Neural progenitor cell (in vitro differentiated cells): ENCODE data around the gene PARN. TPM values are rescaled to one million over a fixed set of nuclear protein-coding genes. Genes with fewer than 3 reads are reported as not detected.

Experiments used
- DNase-seq: peaks from one replicate; pipeline ENCODE4 v3.0.0-alpha.2; 2016; ENCODE audit warnings: low spot score
- H2AFZ ChIP-seq: fragments of 200-600 bp; sonication (generic); replicated peaks from 2 replicates; pipeline ENCODE4 v1.6.1; 2016; ENCODE audit warnings: antibody characterized with exemption
- H3F3A ChIP-seq: fragments of 200-600 bp; sonication (generic); 2 replicates; pipeline ENCODE4 v1.6.1; 2016; ENCODE audit warnings: antibody characterized with exemption, low read depth
- H3K27ac ChIP-seq: fragments of 200-600 bp; sonication (generic); 2 replicates; pipeline ENCODE4 v1.5.1; 2016; ENCODE audit warnings: mild to moderate bottlenecking
- H3K27me3 ChIP-seq: fragments of 200-600 bp; sonication (generic); 2 replicates; pipeline ENCODE4 v1.6.1; 2016; ENCODE audit warnings: mild to moderate bottlenecking, moderate library complexity
- H3K36me3 ChIP-seq: fragments of 200-600 bp; sonication (generic); 2 replicates; pipeline ENCODE4 v1.5.1; 2016
- H3K4me1 ChIP-seq: fragments of 200-600 bp; sonication (generic); 2 replicates; pipeline ENCODE4 v1.6.1; 2016; ENCODE audit warnings: mixed run types
- H3K4me2 ChIP-seq: fragments of 200-600 bp; sonication (generic); 2 replicates; pipeline ENCODE4 v1.6.1; 2016
- H3K4me3 ChIP-seq: fragments of 200-600 bp; sonication (generic); 2 replicates; pipeline ENCODE4 v1.5.1; 2016
- H3K79me2 ChIP-seq: fragments of 200-600 bp; sonication (generic); 2 replicates; pipeline ENCODE4 v1.6.1; 2016; ENCODE audit warnings: low read depth
- H3K9ac ChIP-seq: fragments of 200-600 bp; sonication (generic); 2 replicates; pipeline ENCODE4 v1.6.1; 2016
- H3K9me3 ChIP-seq: fragments of 200-600 bp; sonication (generic); 2 replicates; pipeline ENCODE4 v1.5.1; 2016; ENCODE audit warnings: low read depth
- H4K20me1 ChIP-seq: fragments of 200-600 bp; sonication (generic); 2 replicates; pipeline ENCODE4 v1.6.1; 2016; ENCODE audit warnings: low read depth
- H3K27ac Mint-ChIP-seq: 3 replicates; pipeline ENCODE4 v1.8.0; 2021; ENCODE audit warnings: mixed read lengths
- H3K27me3 Mint-ChIP-seq: 2 replicates; pipeline ENCODE4 v1.8.0; 2022; ENCODE audit warnings: low read depth, mild to moderate bottlenecking, inconsistent platforms, moderate library complexity, mixed read lengths; ENCODE audit not compliant: insufficient read depth
- H3K36me3 Mint-ChIP-seq: 3 replicates; pipeline ENCODE4 v1.8.0; 2021; ENCODE audit warnings: mixed read lengths
- H3K4me1 Mint-ChIP-seq: 3 replicates; pipeline ENCODE4 v1.8.0; 2021; ENCODE audit warnings: mixed read lengths
- H3K4me3 Mint-ChIP-seq: 3 replicates; pipeline ENCODE4 v1.8.0; 2021; ENCODE audit warnings: mild to moderate bottlenecking, moderate library complexity, mixed read lengths
- H3K9me3 Mint-ChIP-seq: 3 replicates; pipeline ENCODE4 v1.8.0; 2020; ENCODE audit warnings: mixed read lengths
- CTCF ChIP-seq: fragments of 200-600 bp; sonication (generic); IDR thresholded peaks from 2 replicates; pipeline ENCODE4 v1.5.1; 2017; ENCODE audit warnings: antibody characterized with exemption, mild to moderate bottlenecking
- EZH2 ChIP-seq: fragments of 200-600 bp; sonication (generic); IDR thresholded peaks from 2 replicates; pipeline ENCODE4 v1.6.1; 2017; ENCODE audit warnings: antibody characterized with exemption, mild to moderate bottlenecking, moderate library complexity
- EZH2phosphoT487 ChIP-seq: fragments of 200-600 bp; sonication (generic); IDR thresholded peaks from 2 replicates; pipeline ENCODE4 v1.6.1; 2017; ENCODE audit warnings: antibody characterized with exemption
- total RNA-seq: library from RNA; depleted of rRNA; stranded (reverse); fragments of >200 nt; gene quantifications from 2 replicates; pipeline ENCODE4 v1.2.3, GENCODE V29; 2015; ENCODE audit warnings: low replicate concordance

Gene PARN
- total RNA-seq, 1 donor from 2014 or later, result 53.5 TPM

- DNase-seq, result no peak
- TF ChIP-seq EZH2phosphoT487 (no peak), CTCF (no peak), EZH2 (no peak)
- Histone ChIP-seq H2AFZ (no peak overlapping the region), H3K27me3 (no peaks in the 10 kb centered on the region), H3K9ac (no peak overlapping the region), H3K36me3 (no peaks in the 10 kb centered on the region), H3K4me2 (no peak overlapping the region), H3K9me3 (no peaks in the 10 kb centered on the region), H3K4me3 (no peak overlapping the region), H3K4me1 (peaks cover 22% of the 10 kb centered on the region), H3F3A (peaks cover 3% of the 10 kb centered on the region), H3K27ac (no peak overlapping the region), H4K20me1 (peaks cover 14% of the 10 kb centered on the region), H3K79me2 (no peaks in the 10 kb centered on the region)
- Mint-ChIP-seq H3K9me3 (no peaks in the 10 kb centered on the region), H3K27ac (no peak overlapping the region), H3K4me1 (peaks cover 23% of the 10 kb centered on the region), H3K27me3 (no peaks in the 10 kb centered on the region), H3K4me3 (no peak overlapping the region), H3K36me3 (no peaks in the 10 kb centered on the region)
These were observed 135.6 kb downstream of the PARN start for GRCh38 chr16:14494396-14494966.

- no peak for TF ChIP-seq EZH2phosphoT487
- no peak for TF ChIP-seq EZH2
- TF ChIP-seq CTCF, result no peak
- no peak overlapping the region for H2AFZ ChIP-seq
- Mint-ChIP-seq H3K9me3 (no peaks in the 10 kb centered on the region), H3K4me1 (peaks cover 27% of the 10 kb centered on the region), H3K27me3 (no peaks in the 10 kb centered on the region), H3K27ac (no peak overlapping the region), H3K36me3 (no peaks in the 10 kb centered on the region), H3K4me3 (no peak overlapping the region)
- no peaks in the 10 kb centered on the region for H3K9me3 ChIP-seq
- no peak overlapping the region for H3K4me2 ChIP-seq
- H3K36me3 ChIP-seq, result no peaks in the 10 kb centered on the region
- no peak overlapping the region for H3K27ac ChIP-seq
- no peak for DNase-seq
- H3K79me2 ChIP-seq, result no peaks in the 10 kb centered on the region
- H3K4me1 ChIP-seq, result peaks cover 22% of the 10 kb centered on the region
- no peak overlapping the region for H3K4me3 ChIP-seq
- no peaks in the 10 kb centered on the region for H3K27me3 ChIP-seq
- no peak overlapping the region for H3K9ac ChIP-seq
- peaks cover 14% of the 10 kb centered on the region for H4K20me1 ChIP-seq
- H3F3A ChIP-seq, result peaks cover 4% of the 10 kb centered on the region
These were observed 136.3 kb downstream of the PARN start for GRCh38 chr16:14493791-14494190.

- TF ChIP-seq EZH2phosphoT487 (no peak), EZH2 (no peak), CTCF (no peak)
- peaks cover 4% of the 10 kb centered on the region for H3F3A ChIP-seq
- no peak overlapping the region for H3K4me2 ChIP-seq
- no peaks in the 10 kb centered on the region for H3K36me3 ChIP-seq
- H2AFZ ChIP-seq, result no peak overlapping the region
- Mint-ChIP-seq H3K4me1 (peaks cover 33% of the 10 kb centered on the region), H3K36me3 (no peaks in the 10 kb centered on the region), H3K4me3 (no peak overlapping the region), H3K27me3 (no peaks in the 10 kb centered on the region), H3K27ac (no peak overlapping the region), H3K9me3 (no peaks in the 10 kb centered on the region)
- H3K27ac ChIP-seq, result no peak overlapping the region
- no peaks in the 10 kb centered on the region for H3K79me2 ChIP-seq
- H3K27me3 ChIP-seq, result no peaks in the 10 kb centered on the region
- no peak for DNase-seq
- no peak overlapping the region for H3K4me3 ChIP-seq
- no peaks in the 10 kb centered on the region for H3K9me3 ChIP-seq
- peaks cover 22% of the 10 kb centered on the region for H3K4me1 ChIP-seq
- H3K9ac ChIP-seq, result no peak overlapping the region
- H4K20me1 ChIP-seq, result peaks cover 14% of the 10 kb centered on the region
These were observed 137.4 kb downstream of the PARN start for GRCh38 chr16:14492614-14493013.
